NB4 (cell line): ENCODE data around the gene SLC37A3.

Experiments
- CTCF ChIP-seq: IDR thresholded peaks from one replicate; pipeline ENCODE4 v1.5.1; 2012; ENCODE audit warnings: low read depth, low read length
- MAX ChIP-seq: IDR thresholded peaks from 2 replicates; pipeline ENCODE4 v1.6.1; 2011; ENCODE audit warnings: low read depth, low read length
- POLR2A ChIP-seq: IDR thresholded peaks from 2 replicates; pipeline ENCODE4 v1.6.1; 2011; ENCODE audit warnings: mild to moderate bottlenecking; ENCODE audit not compliant: insufficient read length; ENCODE audit errors: extremely low read depth

- TF ChIP-seq CTCF (no peak), POLR2A (no peak), MAX (no peak)
Observed at GRCh38 chr7:140418653-140419052, 20.3 kb upstream of the SLC37A3 start.
